B cell (primary cell): ENCODE results near the gene NDUFB10. TPM values are rescaled to one million over a fixed set of nuclear protein-coding genes. Genes with fewer than 3 reads are reported as not detected.

ENCODE experiments used
- ATAC-seq: fragments of 200-7000 bp; cut with Tn5 transposase; one replicate; pipeline ENCODE4 v1.10.0; 2021; ENCODE audit warnings: low read depth, mild to moderate bottlenecking, moderate number of reproducible peaks, moderate library complexity
- CTCF ChIA-PET: fragments of 350-600 bp; sonication (Branson Sonifier 250); formaldehyde crosslinking; loops from one replicate; lab custom pipeline; 2021; ENCODE audit warnings: antibody characterized with exemption, inconsistent platforms; lab: Charles Lee
- POLR2A ChIA-PET: fragments of 350-600 bp; sonication (Branson Sonifier 250); formaldehyde crosslinking; loops from one replicate; lab custom pipeline; 2021; ENCODE audit warnings: antibody characterized with exemption; lab: Charles Lee
- DNase-seq: peaks from one replicate; pipeline ENCODE4 v3.0.0; 2013
- H2AFZ ChIP-seq: 2 replicates; pipeline ENCODE4 v1.6.1; 2012; ENCODE audit warnings: mild to moderate bottlenecking, low read depth, low read length; ENCODE audit not compliant: insufficient read depth, poor library complexity, severe bottlenecking
- H3K27ac ChIP-seq, 2 donors: 1 replicate in 1 of 2; 2 replicates in 1 of 2; pipeline ENCODE4 v1.5.1; 2012 to 2013; ENCODE audit warnings: low read length in 2 of 2, mild to moderate bottlenecking in 2 of 2, moderate library complexity in 1 of 2
- H3K27me3 ChIP-seq, 4 experiments: fragments of 200-600 bp in 1 of 4; sonication (generic) in 1 of 4; replicated peaks in 1 of 4; 1 replicate in 2 of 4; 2 replicates in 2 of 4; pipeline versions ENCODE4 v1.6.1 to v1.7.0; 2013 to 2016; ENCODE audit warnings: low read length in 3 of 4, mild to moderate bottlenecking in 2 of 4, mixed read lengths in 1 of 4, moderate library complexity in 1 of 4; ENCODE audit not compliant: insufficient read depth in 4 of 4, control insufficient read depth in 3 of 4; ENCODE audit errors: control extremely low read depth in 1 of 4
- H3K36me3 ChIP-seq, 2 experiments: replicated peaks in 1 of 2; 1 replicate in 1 of 2; 2 replicates in 1 of 2; pipeline versions ENCODE4 v1.6.1 to v1.7.1; 2013; ENCODE audit warnings: low read length in 1 of 2; ENCODE audit not compliant: insufficient read depth in 2 of 2, control insufficient read depth in 1 of 2; ENCODE audit errors: control extremely low read depth in 1 of 2, extremely low read depth in 1 of 2
- H3K4me1 ChIP-seq, 2 donors: fragments of 200-600 bp in 1 of 2; sonication (generic) in 1 of 2; 1 replicate in 1 of 2; 2 replicates in 1 of 2; pipeline versions ENCODE4 v1.5.1 to v1.6.1; 2013 to 2017; ENCODE audit warnings: low read length in 2 of 2; ENCODE audit not compliant: control insufficient read depth in 2 of 2, insufficient read depth in 2 of 2
- H3K4me2 ChIP-seq: replicated peaks from 2 replicates; pipeline ENCODE3; 2012; ENCODE audit warnings: mild to moderate bottlenecking, low read depth, low read length; ENCODE audit not compliant: poor library complexity, severe bottlenecking
- H3K4me3 ChIP-seq, 5 experiments: fragments of 200-600 bp in 1 of 5; sonication (generic) in 1 of 5; 1 replicate in 3 of 5; 2 replicates in 2 of 5; pipeline versions ENCODE4 v1.5.1 to v1.7.0; 2011 to 2016; ENCODE audit warnings: low read length in 4 of 5, mild to moderate bottlenecking in 4 of 5, low read depth in 2 of 5, control low read depth in 1 of 5, moderate library complexity in 1 of 5; ENCODE audit not compliant: insufficient read depth in 1 of 5; ENCODE audit errors: control extremely low read depth in 1 of 5, extremely low read depth in 1 of 5
- H3K79me2 ChIP-seq: fragments of 200-600 bp; sonication (generic); one replicate; pipeline ENCODE4 v1.6.0; 2016; ENCODE audit warnings: low read length; ENCODE audit not compliant: control insufficient read depth, insufficient read depth
- H3K9ac ChIP-seq: fragments of 200-600 bp; sonication (generic); 2 replicates; pipeline ENCODE4 v1.6.1; 2017; ENCODE audit warnings: mild to moderate bottlenecking, low read length, moderate library complexity
- H3K9me3 ChIP-seq, 3 donors: one replicate each; pipeline versions ENCODE4 v1.6.1 to v1.7.1; 2013; ENCODE audit warnings: low read length in 2 of 3; ENCODE audit not compliant: control insufficient read depth in 2 of 3, insufficient read depth in 1 of 3; ENCODE audit errors: control extremely low read depth in 1 of 3
- H4K20me1 ChIP-seq: 2 replicates; pipeline ENCODE4 v1.6.0; 2012; ENCODE audit warnings: mild to moderate bottlenecking, low read length; ENCODE audit not compliant: insufficient read depth, control insufficient read depth, poor library complexity, severe bottlenecking
- H3K27ac Mint-ChIP-seq: one replicate; pipeline ENCODE4 v1.8.0; 2021; ENCODE audit warnings: mixed read lengths
- H3K27me3 Mint-ChIP-seq: one replicate; pipeline ENCODE4 v1.8.0; 2021; ENCODE audit warnings: mixed read lengths
- H3K4me1 Mint-ChIP-seq: one replicate; pipeline ENCODE4 v1.8.0; 2021; ENCODE audit warnings: mixed read lengths
- H3K4me3 Mint-ChIP-seq: one replicate; pipeline ENCODE4 v1.8.0; 2021; ENCODE audit warnings: mixed read lengths
- H3K9me3 Mint-ChIP-seq: one replicate; pipeline ENCODE4 v1.8.0; 2022; ENCODE audit warnings: mixed read lengths; ENCODE audit not compliant: insufficient read depth
- EZH2 ChIP-seq: IDR thresholded peaks from 2 replicates; pipeline ENCODE4 v1.6.1; 2012; ENCODE audit warnings: borderline replicate concordance, low read depth, mild to moderate bottlenecking, moderate library complexity, low read length; ENCODE audit not compliant: insufficient read depth, poor library complexity, severe bottlenecking
- WGBS: methylation state at CpG from one replicate; pipeline ENCODE4 v1.1.5; 2013; ENCODE audit warnings: missing lambda C conversion rate; ENCODE audit not compliant: insufficient coverage; 5-methylcytosine and 5-hydroxymethylcytosine counted together
- intact Hi-C: fragments of 100-400 bp; cut with micrococcal nuclease; formaldehyde crosslinking; loops from one replicate; pipeline ENCODE4 v1.10.0; 2022
- polyA plus RNA-seq: library from polyadenylated mRNA; depleted of rRNA; stranded (reverse); fragments of >200 nt; gene quantifications from 2 replicates; pipeline ENCODE4 v1.2.3, GENCODE V29; 2012
- total RNA-seq, 2 donors: library from RNA; stranded (reverse); fragments of 120-200 nt in 1 of 2; gene quantifications; 1 replicate in 1 of 2; 2 replicates in 1 of 2; pipeline versions ENCODE4 v1.2.3 to v1.2.4, GENCODE V29; 2013 to 2022
- TF ChIP-seq, protein P1 (sequence below): fragments of 200-600 bp; IDR thresholded peaks from one replicate; pipeline ENCODE4 v1.8.0; 2022; ENCODE audit warnings: antibody characterized with exemption, mild to moderate bottlenecking

Gene NDUFB10
- total and polyA plus RNA-seq, 2 donors (not counting 1 experiment from before 2014, with no cell fraction given) = 70.4 to 92.6 TPM

DNA sequence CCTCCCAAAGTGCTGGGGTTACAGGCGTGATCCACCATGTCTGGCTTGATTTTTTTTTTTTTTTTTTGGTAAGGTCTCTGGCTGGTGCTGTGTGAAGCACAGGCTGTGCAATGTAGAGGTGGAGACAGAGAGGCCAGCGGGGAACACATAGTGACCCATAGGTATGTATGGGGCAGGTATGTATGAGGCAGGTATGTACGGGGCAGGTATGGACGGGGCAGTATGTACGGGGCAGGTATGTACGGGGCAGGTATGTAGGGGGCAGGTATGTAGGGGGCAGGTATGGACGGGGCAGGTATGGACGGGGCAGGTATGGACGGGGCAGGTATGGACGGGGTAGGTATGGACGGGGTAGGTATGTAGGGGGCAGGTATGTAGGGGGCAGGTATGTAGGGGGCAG is 9.8 kb upstream of the NDUFB10 start:
- DNase-seq = no peak
- H3K79me2 ChIP-seq = no peaks in the 10 kb centered on the region
- Mint-ChIP-seq H3K27me3 (peaks cover 4% of the 10 kb centered on the region), H3K27ac (no peak overlapping the region), H3K4me1 (no peaks in the 10 kb centered on the region), H3K4me3 (no peak overlapping the region), H3K9me3 (no peaks in the 10 kb centered on the region)
- peaks cover 0 to 5% (median 0%) of the 10 kb centered on the region in 4 experiments for H3K27me3 ChIP-seq
- no peak overlapping the region for H3K4me2 ChIP-seq
- H2AFZ ChIP-seq = no peak overlapping the region
- H3K36me3 ChIP-seq = no peaks in the 10 kb centered on the region
- no peaks in the 10 kb centered on the region for H3K4me1 ChIP-seq
- H3K27ac ChIP-seq = no peak overlapping the region
- no peaks in the 10 kb centered on the region for H3K9me3 ChIP-seq
- no peak overlapping the region for H3K9ac ChIP-seq
- TF ChIP-seq, protein P1, sequence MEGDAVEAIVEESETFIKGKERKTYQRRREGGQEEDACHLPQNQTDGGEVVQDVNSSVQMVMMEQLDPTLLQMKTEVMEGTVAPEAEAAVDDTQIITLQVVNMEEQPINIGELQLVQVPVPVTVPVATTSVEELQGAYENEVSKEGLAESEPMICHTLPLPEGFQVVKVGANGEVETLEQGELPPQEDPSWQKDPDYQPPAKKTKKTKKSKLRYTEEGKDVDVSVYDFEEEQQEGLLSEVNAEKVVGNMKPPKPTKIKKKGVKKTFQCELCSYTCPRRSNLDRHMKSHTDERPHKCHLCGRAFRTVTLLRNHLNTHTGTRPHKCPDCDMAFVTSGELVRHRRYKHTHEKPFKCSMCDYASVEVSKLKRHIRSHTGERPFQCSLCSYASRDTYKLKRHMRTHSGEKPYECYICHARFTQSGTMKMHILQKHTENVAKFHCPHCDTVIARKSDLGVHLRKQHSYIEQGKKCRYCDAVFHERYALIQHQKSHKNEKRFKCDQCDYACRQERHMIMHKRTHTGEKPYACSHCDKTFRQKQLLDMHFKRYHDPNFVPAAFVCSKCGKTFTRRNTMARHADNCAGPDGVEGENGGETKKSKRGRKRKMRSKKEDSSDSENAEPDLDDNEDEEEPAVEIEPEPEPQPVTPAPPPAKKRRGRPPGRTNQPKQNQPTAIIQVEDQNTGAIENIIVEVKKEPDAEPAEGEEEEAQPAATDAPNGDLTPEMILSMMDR = no peak
- no peak for TF ChIP-seq EZH2
- 95% methylated on average over 9 of the region's 11 CpGs for WGBS
- ChIA-PET POLR2A (interaction anchor here (0.7 kb wide), 2 partner anchors 54 to 302 kb away, joined by 4 to 8 read pairs; partner anchors contain the start of gene ECI1), CTCF (interaction anchor here (0.7 kb wide), 1 partner anchor 539 kb away, joined by 4 read pairs; no protein-coding TSS in a partner anchor)
- no peaks in the 10 kb centered on the region for H4K20me1 ChIP-seq
- intact Hi-C loops = loop anchor here (10.0 kb wide), 1 partner anchor 45 kb away; no protein-coding TSS in a partner anchor
- ATAC-seq = no peak
- no peak overlapping the region for H3K4me3 ChIP-seq

DNA sequence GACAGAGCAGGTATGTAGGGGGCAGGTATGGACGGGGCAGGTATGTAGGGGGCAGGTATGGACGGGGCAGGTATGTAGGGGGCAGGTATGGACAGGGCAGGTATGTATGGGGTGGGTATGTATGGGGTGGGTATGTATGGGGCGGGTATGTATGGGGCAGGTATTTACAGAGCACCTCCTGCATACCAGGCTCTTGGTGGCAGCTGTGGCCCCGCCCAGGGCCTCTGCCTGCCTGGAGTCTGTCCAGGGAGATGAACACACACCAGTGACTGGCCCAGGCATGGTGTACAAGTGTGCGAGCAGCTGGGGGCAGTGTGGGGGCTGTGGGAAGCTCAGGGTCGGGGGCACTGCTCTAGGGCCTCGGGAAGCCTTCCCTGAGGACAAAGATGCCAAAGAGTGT is 9.3 kb upstream of the NDUFB10 start:
- no peak overlapping the region for H3K9ac ChIP-seq
- ChIA-PET POLR2A (no interaction called here), CTCF (no interaction called here)
- DNase-seq (no peak), ATAC-seq (no peak)
- H3K27ac ChIP-seq = no peak overlapping the region
- WGBS = 83% methylated on average over 7 of the region's 7 CpGs
- no peak for TF ChIP-seq EZH2
- TF ChIP-seq, protein P1 = no peak
- Mint-ChIP-seq H3K4me3 (no peak overlapping the region), H3K4me1 (no peaks in the 10 kb centered on the region), H3K9me3 (no peaks in the 10 kb centered on the region), H3K27me3 (peaks cover 4% of the 10 kb centered on the region), H3K27ac (no peak overlapping the region)
- H3K36me3 ChIP-seq = no peaks in the 10 kb centered on the region
- no peak overlapping the region for H3K4me2 ChIP-seq
- H3K4me3 ChIP-seq = no peak overlapping the region
- no peaks in the 10 kb centered on the region for H3K9me3 ChIP-seq
- no peaks in the 10 kb centered on the region for H4K20me1 ChIP-seq
- H2AFZ ChIP-seq = no peak overlapping the region
- H3K4me1 ChIP-seq = no peaks in the 10 kb centered on the region
- intact Hi-C loops = no loop called here
- peaks cover 0 to 5% (median 0%) of the 10 kb centered on the region in 4 experiments for H3K27me3 ChIP-seq
- no peaks in the 10 kb centered on the region for H3K79me2 ChIP-seq
